Adipocyte (in vitro differentiated cells): ENCODE measurements around the gene PIKFYVE.

Experiments
- DNase-seq: peaks from one replicate; pipeline ENCODE4 v3.0.0-alpha.2; 2015; ENCODE audit warnings: low read depth
- H3K27me3 ChIP-seq: replicated peaks from 2 replicates; pipeline ENCODE4 v1.7.0; 2013; ENCODE audit warnings: mild to moderate bottlenecking, low read length, moderate library complexity; ENCODE audit not compliant: control insufficient read depth, insufficient read depth
- H3K36me3 ChIP-seq: 2 replicates; pipeline ENCODE4 v1.7.0; 2013; ENCODE audit warnings: low read length, mild to moderate bottlenecking, moderate library complexity; ENCODE audit not compliant: control insufficient read depth, insufficient read depth, severe bottlenecking
- H3K4me1 ChIP-seq: 2 replicates; pipeline ENCODE4 v1.7.0; 2013; ENCODE audit warnings: mild to moderate bottlenecking, low read length, moderate library complexity; ENCODE audit not compliant: control insufficient read depth, insufficient read depth
- H3K4me3 ChIP-seq: 2 replicates; pipeline ENCODE4 v1.7.0; 2013; ENCODE audit warnings: mild to moderate bottlenecking, low read length, moderate library complexity
- H3K9ac ChIP-seq: 2 replicates; pipeline ENCODE4 v1.7.0; 2013; ENCODE audit warnings: mild to moderate bottlenecking, low read length, moderate library complexity
- H3K9me3 ChIP-seq: 2 replicates; pipeline ENCODE4 v1.7.0; 2013; ENCODE audit warnings: mild to moderate bottlenecking, low read length, moderate library complexity; ENCODE audit not compliant: control insufficient read depth

The PIKFYVE gene

GRCh38 chr2:208311321-208311720 lies 45.3 kb downstream of the PIKFYVE start:
- peaks cover 18% of the 10 kb centered on the region for H3K36me3 ChIP-seq
- no peak overlapping the region for H3K4me3 ChIP-seq
- no peak overlapping the region for H3K9ac ChIP-seq
- H3K27me3 ChIP-seq = no peaks in the 10 kb centered on the region
- H3K9me3 ChIP-seq = no peaks in the 10 kb centered on the region
- peaks cover 15% of the 10 kb centered on the region for H3K4me1 ChIP-seq
- no peak for DNase-seq

- Histone ChIP-seq H3K9me3 (no peaks in the 10 kb centered on the region), H3K4me3 (no peak overlapping the region), H3K36me3 (peaks cover 12% of the 10 kb centered on the region), H3K9ac (no peak overlapping the region), H3K4me1 (peaks cover 15% of the 10 kb centered on the region), H3K27me3 (no peaks in the 10 kb centered on the region)
- DNase-seq = peak; percentile 48
These were observed 45.9 kb downstream of the PIKFYVE start for GRCh38 chr2:208311954-208312353.

- peaks cover 30% of the 10 kb centered on the region for H3K4me1 ChIP-seq
- H3K4me3 ChIP-seq = no peak overlapping the region
- DNase-seq = peak; percentile 57
- no peaks in the 10 kb centered on the region for H3K27me3 ChIP-seq
- H3K9ac ChIP-seq = no peak overlapping the region
- H3K9me3 ChIP-seq = no peaks in the 10 kb centered on the region
- H3K36me3 ChIP-seq = peaks cover 27% of the 10 kb centered on the region
These were observed 49.2 kb downstream of the PIKFYVE start for GRCh38 chr2:208315081-208315788.

- DNase-seq = no peak
- Histone ChIP-seq H3K36me3 (peaks cover 27% of the 10 kb centered on the region), H3K9me3 (no peaks in the 10 kb centered on the region), H3K27me3 (no peaks in the 10 kb centered on the region), H3K9ac (no peak overlapping the region), H3K4me3 (no peak overlapping the region), H3K4me1 (peaks cover 36% of the 10 kb centered on the region)
These were observed 52.1 kb downstream of the PIKFYVE start for GRCh38 chr2:208318127-208318526.

- H3K27me3 ChIP-seq = no peaks in the 10 kb centered on the region
- no peak overlapping the region for H3K4me3 ChIP-seq
- peaks cover 29% of the 10 kb centered on the region for H3K36me3 ChIP-seq
- H3K4me1 ChIP-seq = peaks cover 36% of the 10 kb centered on the region
- no peak for DNase-seq
- H3K9ac ChIP-seq = peak overlapping the region; percentile 63
- no peaks in the 10 kb centered on the region for H3K9me3 ChIP-seq
These were observed 53.3 kb downstream of the PIKFYVE start for GRCh38 chr2:208319391-208319790.

GRCh38 chr2:208320686-208321085 lies 54.6 kb downstream of the PIKFYVE start:
- no peaks in the 10 kb centered on the region for H3K9me3 ChIP-seq
- H3K27me3 ChIP-seq = no peaks in the 10 kb centered on the region
- H3K36me3 ChIP-seq = peaks cover 36% of the 10 kb centered on the region
- H3K4me3 ChIP-seq = peak overlapping the region; percentile 15
- DNase-seq = peak; percentile 74
- peaks cover 26% of the 10 kb centered on the region for H3K4me1 ChIP-seq
- peak overlapping the region; percentile 63 for H3K9ac ChIP-seq

GRCh38 chr2:208326016-208326415 lies 60.0 kb downstream of the PIKFYVE start:
- no peak for DNase-seq
- Histone ChIP-seq H3K4me3 (no peak overlapping the region), H3K4me1 (peaks cover 3% of the 10 kb centered on the region), H3K9me3 (no peaks in the 10 kb centered on the region), H3K27me3 (no peaks in the 10 kb centered on the region), H3K36me3 (peaks cover 72% of the 10 kb centered on the region), H3K9ac (no peak overlapping the region)

GRCh38 chr2:208329485-208329884 lies 63.4 kb downstream of the PIKFYVE start:
- Histone ChIP-seq H3K4me1 (no peaks in the 10 kb centered on the region), H3K27me3 (no peaks in the 10 kb centered on the region), H3K9ac (no peak overlapping the region), H3K36me3 (peaks cover 97% of the 10 kb centered on the region), H3K4me3 (no peak overlapping the region), H3K9me3 (no peaks in the 10 kb centered on the region)
- DNase-seq = no peak

GRCh38 chr2:208334230-208334629 lies 68.2 kb downstream of the PIKFYVE start:
- Histone ChIP-seq H3K9ac (no peak overlapping the region), H3K9me3 (no peaks in the 10 kb centered on the region), H3K4me3 (no peak overlapping the region), H3K27me3 (no peaks in the 10 kb centered on the region), H3K4me1 (no peaks in the 10 kb centered on the region), H3K36me3 (peaks cover 97% of the 10 kb centered on the region)
- DNase-seq = no peak

GRCh38 chr2:208346756-208347155 lies 80.7 kb downstream of the PIKFYVE start:
- Histone ChIP-seq H3K27me3 (no peaks in the 10 kb centered on the region), H3K4me3 (no peak overlapping the region), H3K4me1 (peaks cover 23% of the 10 kb centered on the region), H3K36me3 (peaks cover 89% of the 10 kb centered on the region), H3K9me3 (no peaks in the 10 kb centered on the region), H3K9ac (peak overlapping the region; percentile 56)
- no peak for DNase-seq

- H3K27me3 ChIP-seq = no peaks in the 10 kb centered on the region
- no peak overlapping the region for H3K9ac ChIP-seq
- peak; percentile 20 for DNase-seq
- H3K4me1 ChIP-seq = peaks cover 37% of the 10 kb centered on the region
- no peak overlapping the region for H3K4me3 ChIP-seq
- peaks cover 93% of the 10 kb centered on the region for H3K36me3 ChIP-seq
- H3K9me3 ChIP-seq = no peaks in the 10 kb centered on the region
These were observed 84.6 kb downstream of the PIKFYVE start for GRCh38 chr2:208350610-208351009.
